Epithelial cell of esophagus (primary cell): ENCODE data around the gene TSPAN4.

ENCODE experiments used
- DNase-seq: peaks from one replicate; pipeline ENCODE4 v3.0.0; 2010; ENCODE audit warnings: low read depth
- H3K4me3 ChIP-seq: 2 replicates; pipeline ENCODE4 v1.5.1; 2011; ENCODE audit warnings: mild to moderate bottlenecking, low read length, control low read depth
- TF ChIP-seq, protein P1 (sequence below): IDR thresholded peaks from 2 replicates; pipeline ENCODE4 v1.5.1; 2011; ENCODE audit warnings: low read depth, mild to moderate bottlenecking, low read length, control low read depth, inconsistent platforms; ENCODE audit not compliant: insufficient read depth; ENCODE audit errors: missing control alignments

The TSPAN4 gene

DNA sequence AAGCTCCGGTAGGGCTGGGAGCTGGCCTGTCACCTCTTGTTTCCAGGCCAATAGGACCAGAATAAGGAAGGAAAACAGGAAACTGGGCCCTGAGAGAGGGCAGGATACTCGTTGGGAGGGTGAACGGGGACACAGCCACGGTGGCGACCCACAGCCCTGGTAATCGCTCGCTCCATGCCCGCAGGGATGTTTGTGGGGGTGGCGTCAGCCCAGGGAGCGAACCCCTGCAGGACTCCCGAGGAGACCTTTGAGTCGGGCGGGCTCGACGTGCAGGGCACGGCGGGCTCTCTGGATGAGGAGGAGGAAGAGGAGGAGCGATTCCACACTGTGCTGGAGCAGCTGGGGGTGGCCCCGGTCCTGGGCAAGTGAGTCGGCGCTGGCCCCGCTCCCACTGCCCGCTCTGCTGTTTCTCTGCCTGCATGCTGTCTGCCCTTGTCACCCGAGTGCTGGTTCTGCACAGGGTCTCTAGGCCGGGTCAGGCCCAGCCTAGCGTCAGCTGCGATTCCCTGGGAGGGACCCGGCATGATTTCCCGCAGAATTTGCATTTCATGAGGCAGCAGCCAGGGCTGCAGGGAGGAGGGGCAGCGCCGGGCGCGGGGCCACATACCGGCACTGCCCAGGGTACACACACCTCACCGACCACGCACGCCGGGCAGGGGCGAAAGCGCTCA is 13.3 kb upstream of the TSPAN4 start:
- H3K4me3 ChIP-seq, result no peak overlapping the region
- TF ChIP-seq, protein P1, sequence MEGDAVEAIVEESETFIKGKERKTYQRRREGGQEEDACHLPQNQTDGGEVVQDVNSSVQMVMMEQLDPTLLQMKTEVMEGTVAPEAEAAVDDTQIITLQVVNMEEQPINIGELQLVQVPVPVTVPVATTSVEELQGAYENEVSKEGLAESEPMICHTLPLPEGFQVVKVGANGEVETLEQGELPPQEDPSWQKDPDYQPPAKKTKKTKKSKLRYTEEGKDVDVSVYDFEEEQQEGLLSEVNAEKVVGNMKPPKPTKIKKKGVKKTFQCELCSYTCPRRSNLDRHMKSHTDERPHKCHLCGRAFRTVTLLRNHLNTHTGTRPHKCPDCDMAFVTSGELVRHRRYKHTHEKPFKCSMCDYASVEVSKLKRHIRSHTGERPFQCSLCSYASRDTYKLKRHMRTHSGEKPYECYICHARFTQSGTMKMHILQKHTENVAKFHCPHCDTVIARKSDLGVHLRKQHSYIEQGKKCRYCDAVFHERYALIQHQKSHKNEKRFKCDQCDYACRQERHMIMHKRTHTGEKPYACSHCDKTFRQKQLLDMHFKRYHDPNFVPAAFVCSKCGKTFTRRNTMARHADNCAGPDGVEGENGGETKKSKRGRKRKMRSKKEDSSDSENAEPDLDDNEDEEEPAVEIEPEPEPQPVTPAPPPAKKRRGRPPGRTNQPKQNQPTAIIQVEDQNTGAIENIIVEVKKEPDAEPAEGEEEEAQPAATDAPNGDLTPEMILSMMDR, result no peak
- no peak for DNase-seq

DNA sequence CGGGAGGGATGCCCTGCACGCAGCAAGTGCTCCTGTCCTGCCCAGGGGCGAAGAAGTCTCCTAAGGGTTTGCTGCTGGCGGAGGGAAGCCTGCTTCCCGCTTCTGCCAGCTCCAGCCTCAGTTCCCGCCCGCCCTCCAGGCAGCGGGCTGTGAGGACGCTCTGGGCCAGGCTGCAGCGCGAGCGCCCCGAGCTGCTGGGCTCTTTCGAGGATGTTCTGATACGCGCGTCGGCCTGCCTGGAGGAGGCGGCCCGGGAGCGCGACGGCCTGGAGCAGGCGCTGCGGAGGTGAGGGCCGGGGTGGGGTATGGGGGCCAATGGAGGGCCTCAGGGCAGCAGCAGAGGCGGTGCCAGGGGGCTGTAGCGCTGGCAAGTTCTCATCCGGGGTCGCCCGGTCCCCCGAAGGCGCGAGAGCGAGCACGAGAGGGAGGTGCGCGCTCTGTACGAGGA is 12.8 kb upstream of the TSPAN4 start:
- TF ChIP-seq, protein P1, result no peak
- peak overlapping the region; percentile 19 for H3K4me3 ChIP-seq
- DNase-seq, result no peak

DNA sequence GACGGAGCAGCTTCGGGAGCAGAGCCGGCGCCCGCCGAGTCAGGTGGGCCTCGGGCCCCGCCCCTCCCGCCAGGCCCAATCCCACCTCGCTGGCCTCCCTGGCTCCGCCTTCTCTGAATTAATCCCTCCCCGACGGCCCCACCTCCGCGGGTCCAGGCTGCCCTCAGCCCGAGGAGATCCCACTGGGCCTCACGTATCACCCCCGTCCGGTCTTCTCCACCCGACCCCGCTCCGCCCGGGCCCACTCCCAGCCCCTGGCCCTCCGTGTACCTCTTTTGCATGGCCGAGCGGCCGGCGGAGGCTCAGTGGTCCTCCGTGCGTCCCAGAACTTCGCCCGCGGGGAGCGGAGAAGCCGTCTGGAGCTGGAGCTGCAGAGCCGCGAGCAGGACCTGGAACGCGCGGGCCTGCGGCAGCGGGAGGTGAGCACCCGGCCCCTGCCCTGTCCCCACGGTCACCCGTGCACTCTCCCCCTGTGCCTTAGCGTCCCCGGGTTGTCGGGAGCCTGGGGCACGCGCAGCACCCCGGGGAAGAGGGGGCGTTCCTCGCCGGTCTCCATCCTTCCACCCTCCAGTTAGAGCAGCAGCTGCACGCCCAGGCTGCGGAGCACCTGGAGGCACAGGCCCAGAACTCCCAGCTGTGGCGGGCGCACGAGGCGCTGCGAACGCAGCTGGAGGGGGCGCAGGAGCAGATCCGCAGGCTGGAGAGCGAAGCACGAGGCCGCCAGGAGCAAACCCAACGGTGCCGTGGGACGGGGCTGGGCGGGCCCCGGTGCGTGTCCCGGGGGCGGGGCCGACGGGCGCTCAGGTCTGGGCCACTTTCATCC is 12.1 kb upstream of the TSPAN4 start:
- peak overlapping the region; percentile 19 for H3K4me3 ChIP-seq
- DNase-seq, result peak; percentile 77
- TF ChIP-seq, protein P1, result no peak

DNA sequence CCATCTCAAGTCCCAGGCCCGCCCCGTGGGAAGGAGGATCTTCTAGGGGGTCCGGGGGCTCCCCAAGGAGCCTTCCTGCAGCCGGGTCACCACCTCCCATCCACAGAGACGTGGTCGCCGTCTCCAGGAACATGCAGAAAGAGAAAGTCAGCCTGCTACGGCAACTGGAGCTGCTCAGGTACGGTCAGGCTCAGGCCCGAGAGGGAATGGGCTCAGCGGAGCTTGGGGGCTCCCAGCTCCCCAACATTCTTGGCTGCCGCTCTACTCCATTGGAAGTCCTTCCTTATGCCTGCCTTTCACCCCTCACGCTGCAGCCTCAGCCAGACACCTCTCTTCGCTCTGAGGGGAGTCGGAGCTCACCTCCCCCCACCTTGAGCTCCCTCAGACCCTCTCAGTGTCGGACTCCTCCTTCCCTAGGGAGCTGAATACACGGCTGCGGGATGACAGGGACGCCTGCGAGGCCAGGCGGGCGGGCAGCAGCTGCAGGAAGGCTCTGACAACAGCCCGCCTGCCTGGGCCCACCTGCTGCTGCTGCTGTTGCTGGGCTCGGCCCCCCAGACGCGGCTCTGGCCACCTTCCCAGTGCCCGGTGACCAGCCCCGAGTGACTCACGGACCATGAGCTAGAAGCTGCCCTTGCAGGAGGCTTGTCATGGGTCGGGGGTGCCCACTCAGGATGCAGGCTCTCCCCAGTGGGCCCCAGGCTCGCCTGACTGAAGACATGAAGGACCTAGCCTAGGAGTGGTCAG is 11.4 kb upstream of the TSPAN4 start:
- DNase-seq, result no peak
- TF ChIP-seq, protein P1, result no peak
- H3K4me3 ChIP-seq, result no peak overlapping the region

DNA sequence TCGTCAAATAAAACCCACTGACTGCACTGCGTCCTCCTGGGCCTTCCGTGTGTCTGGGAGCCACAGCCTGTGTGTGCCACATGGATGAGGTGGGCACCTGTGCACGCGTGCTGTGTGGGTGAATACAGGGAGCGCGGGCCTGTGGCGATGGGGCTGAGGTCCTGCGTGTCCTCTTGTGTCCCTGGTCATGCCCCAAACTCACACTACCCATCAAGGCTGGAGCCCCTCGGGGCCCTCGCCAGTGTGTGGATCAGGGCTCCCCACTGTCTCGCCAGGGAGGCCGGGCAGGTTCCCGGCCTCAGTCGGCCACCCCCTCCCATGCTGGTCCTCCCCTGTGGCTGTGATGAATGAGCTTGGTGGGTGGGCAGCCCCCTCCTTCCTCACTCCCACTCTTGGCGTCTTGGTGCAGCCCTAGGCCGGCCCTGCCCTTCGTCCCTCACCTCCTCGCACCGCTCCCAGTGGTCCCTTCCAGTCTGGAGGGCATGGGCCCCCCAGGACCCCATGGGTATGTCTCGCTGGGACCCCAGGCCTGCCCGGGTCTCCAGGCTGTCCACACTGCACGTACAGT is 10.6 kb upstream of the TSPAN4 start:
- no peak for DNase-seq
- peak overlapping the region; percentile 40 for H3K4me3 ChIP-seq
- TF ChIP-seq, protein P1, result no peak

DNA sequence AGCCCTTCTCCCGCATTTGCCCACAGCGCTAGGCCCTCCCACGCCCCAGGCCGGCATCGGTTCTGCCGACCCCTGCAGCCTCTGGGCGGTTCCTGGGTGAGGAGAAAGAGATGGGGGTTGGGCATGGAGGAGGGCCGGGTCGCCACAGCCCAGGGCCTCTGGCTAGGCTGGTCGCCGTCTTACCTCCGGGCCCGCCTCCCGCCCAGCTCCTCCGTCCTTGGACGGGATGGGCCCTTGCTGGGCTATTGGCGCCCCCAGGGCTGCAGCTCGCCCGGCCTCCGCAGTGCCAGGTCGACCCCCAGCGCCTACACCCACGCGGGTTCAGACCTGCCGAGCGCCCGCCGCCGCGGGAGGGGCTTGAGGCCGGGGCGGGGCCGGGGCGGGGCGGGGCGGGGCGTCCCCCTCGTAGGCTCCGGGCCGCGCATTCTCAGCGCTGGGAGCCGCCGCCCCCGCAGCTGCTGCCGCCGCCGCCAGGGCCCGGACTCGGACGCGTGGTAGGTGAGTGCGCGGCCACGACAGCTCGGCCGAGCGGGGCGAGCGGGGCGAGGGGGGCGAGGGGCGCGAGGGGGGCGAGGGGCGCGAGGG is 10.0 kb upstream of the TSPAN4 start, which contains the start of gene CD151:
TSS of gene CD151 (plus strand) at position 424 of the 585 bp plus-strand sequence. CDS start 3,118 bp downstream, outside the sequence.
- TF ChIP-seq, protein P1, result no peak
- peak within 1 kb of the TSS; percentile 74 for H3K4me3 ChIP-seq
- peak; percentile 79 for DNase-seq
